SH-SY5Y (cell line): ENCODE measurements around the gene NSUN2.

Experiments
- GATA2 ChIP-seq: IDR thresholded peaks from 2 replicates; pipeline ENCODE4 v1.6.1; 2011; ENCODE audit warnings: mild to moderate bottlenecking, low read depth, low read length
- GATA3 ChIP-seq: IDR thresholded peaks from 2 replicates; pipeline ENCODE4 v1.6.1; 2011; ENCODE audit warnings: low read depth, mild to moderate bottlenecking, low read length, moderate library complexity

NSUN2 gene

GRCh38 chr5:6599739-6600138, 33.1 kb downstream of the NSUN2 start:
- no peak for TF ChIP-seq GATA2
- TF ChIP-seq GATA3: no peak

DNA sequence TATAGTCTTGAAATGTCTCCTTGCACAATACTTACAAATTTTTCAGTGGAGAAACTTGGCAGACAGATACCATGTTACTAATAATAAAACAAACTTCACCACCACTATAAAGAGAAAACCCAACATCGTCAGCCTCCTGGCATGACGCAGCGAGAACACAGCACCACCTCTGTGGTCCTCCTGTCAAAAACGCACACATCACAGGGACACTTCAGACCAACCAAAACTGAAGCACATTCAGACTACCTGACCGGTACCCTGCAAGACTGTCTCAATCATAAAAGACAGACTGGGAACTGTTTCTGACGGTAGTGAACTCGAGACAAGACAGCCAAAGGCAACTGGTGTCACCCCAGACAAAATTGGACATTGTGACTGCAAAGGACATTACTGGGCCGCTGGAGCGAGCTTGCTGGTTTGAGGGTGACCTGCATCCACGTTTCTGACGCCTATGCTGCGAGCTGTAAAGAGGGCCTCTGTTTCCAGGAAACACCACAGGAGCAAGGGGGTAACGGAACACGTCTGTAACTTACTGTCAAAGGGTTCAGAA, 34.4 kb downstream of the NSUN2 start:
- TF ChIP-seq GATA2 (no peak), GATA3 (no peak)

DNA sequence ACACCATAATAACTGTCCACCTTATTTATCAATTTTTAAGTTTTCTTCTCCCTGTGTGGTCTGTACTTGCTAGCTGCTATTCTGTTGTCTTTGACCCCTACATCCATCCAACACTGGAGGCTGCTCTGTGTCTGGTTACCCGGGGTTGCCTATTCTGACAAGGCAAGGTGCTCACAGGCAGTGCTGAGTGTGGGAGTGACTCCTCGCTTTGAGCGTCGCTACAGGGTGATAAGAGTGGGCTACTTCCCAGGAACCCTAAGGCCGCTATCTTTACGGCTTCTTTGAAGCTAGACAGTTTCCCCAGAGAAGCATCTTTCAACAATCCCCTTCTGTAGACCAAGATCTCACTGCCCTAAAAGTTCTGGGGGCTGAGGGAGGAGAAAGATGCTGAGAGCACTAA, 35.3 kb downstream of the NSUN2 start:
- no peak for TF ChIP-seq GATA2
- no peak for TF ChIP-seq GATA3

GRCh38 chr5:6596388-6596787, 36.5 kb downstream of the NSUN2 start:
- TF ChIP-seq GATA3: no peak
- no peak for TF ChIP-seq GATA2

GRCh38 chr5:6595405-6595804, 37.4 kb downstream of the NSUN2 start:
- TF ChIP-seq GATA3: no peak
- no peak for TF ChIP-seq GATA2

GRCh38 chr5:6594066-6594465, 38.8 kb downstream of the NSUN2 start:
- no peak for TF ChIP-seq GATA3
- no peak for TF ChIP-seq GATA2

DNA sequence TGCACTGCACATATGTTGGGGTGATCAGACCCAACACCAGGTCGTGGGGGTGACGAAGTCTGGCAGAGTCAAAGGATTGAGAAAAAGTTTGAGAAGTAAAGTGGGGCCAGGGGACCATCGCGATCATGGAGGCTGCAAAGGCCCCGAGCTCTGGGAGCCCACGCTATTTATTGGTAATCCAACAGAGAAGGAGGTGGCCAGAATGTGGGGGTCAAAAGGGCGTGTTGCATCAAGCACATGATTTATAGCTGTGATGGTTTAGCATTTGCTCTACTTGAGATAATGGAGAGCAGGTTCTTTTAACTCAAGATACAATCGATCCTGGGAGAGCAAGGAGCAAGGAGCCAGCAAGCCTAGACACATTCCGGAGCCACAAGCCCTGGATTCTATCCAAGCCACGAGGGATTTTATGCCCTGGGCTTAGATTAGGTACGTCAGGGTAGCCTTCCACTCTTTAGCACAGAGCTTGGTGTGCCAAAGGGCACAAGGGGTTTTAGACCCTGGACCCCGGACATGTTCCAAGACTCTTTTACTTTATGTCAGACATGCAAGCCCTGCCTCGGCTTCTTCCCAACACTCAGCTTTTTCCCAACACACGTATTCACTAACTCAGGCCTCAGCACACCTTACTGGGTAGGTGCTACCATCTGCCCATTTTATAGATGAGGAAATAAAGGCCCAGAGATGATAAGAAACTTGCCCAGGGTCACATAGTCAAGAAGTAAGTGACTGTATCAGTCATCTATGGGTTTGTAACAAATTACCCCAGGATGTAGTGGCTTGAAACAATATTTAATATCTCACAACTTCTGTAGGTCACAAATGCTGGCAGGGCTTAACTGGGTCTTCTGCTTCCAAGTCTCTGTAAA, 39.5 kb downstream of the NSUN2 start:
- TF ChIP-seq GATA3: no peak
- no peak for TF ChIP-seq GATA2

DNA sequence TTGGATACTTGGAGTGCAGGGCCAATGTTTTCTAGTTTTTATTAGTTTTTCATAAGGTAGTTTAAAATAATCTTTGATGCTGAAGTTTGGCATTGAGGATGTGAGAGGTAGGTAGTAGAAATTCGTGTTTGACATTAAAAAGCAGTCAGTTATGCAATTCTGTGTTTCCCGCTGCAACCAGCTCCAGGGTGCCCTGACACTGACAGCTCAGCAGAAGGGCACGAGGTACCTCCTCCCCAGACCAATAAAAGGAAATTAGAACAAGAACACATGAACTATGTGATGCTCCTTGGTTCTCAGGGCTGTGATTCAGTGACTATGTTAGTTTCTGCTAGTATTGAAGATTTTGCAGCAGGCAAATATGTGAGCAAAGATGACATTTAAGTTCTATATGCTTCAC, 40.2 kb downstream of the NSUN2 start:
- TF ChIP-seq GATA3: no peak
- TF ChIP-seq GATA2: no peak

GRCh38 chr5:6591671-6592288, 41.1 kb downstream of the NSUN2 start:
- TF ChIP-seq GATA3 (no peak), GATA2 (no peak)

DNA sequence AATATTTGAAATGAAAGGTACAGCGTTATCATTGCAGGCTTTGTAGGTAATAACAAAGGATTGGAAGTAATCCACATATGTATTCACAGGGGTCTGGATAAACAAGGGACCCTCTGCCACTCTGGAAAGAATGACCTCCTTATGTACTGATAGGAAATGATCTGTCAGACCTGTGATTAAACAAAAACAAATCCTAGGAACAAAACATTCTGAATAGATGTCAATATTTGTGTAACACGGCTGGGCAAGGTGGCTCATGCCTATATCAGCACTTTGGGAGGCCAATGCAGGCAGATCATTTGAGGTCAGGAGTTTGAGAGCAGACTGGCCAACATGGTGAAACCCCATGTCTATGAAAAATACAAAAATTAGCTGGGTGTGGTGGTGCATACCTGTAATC, 42.3 kb downstream of the NSUN2 start:
- TF ChIP-seq GATA2: no peak
- TF ChIP-seq GATA3: no peak

DNA sequence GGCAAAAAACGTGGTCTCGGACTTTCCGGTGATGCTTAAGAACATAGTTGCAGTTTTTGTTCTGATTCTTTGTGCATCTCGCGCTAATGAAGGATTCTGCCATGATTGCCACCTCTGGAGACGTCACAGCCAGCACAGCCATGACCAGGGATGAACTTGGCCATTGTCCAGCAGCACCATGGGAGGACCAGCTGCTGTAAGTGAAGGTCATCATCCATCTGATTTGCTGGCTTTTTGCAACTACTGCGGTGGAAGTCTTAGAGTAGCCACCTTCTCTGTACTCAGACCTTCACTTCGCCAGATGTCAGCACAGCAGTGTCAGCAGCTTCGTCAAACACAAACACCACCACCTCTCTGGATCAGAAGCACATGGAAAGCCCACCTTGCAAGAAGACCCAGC, 45.7 kb downstream of the NSUN2 start:
- TF ChIP-seq GATA2 (no peak), GATA3 (no peak)

DNA sequence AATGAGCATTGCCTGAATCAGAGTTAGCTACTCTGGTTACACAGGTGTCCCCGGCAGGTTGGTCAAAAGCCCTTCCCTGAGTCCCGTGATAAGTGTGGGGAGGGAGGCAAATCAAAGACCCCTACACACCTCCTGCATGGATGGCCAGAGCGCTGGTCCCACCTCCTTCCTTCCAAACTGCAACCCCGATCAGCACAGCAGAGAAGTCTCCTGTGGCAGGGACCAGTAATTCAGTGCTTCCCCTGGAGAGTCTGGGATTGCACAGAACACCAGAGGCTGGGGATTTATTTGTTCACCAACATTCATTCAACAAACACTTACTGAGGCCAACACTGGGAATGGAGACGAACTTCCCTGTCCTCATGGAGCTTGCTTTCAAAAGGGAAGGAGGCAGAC, 46.2 kb downstream of the NSUN2 start:
- no peak for TF ChIP-seq GATA2
- TF ChIP-seq GATA3: no peak

DNA sequence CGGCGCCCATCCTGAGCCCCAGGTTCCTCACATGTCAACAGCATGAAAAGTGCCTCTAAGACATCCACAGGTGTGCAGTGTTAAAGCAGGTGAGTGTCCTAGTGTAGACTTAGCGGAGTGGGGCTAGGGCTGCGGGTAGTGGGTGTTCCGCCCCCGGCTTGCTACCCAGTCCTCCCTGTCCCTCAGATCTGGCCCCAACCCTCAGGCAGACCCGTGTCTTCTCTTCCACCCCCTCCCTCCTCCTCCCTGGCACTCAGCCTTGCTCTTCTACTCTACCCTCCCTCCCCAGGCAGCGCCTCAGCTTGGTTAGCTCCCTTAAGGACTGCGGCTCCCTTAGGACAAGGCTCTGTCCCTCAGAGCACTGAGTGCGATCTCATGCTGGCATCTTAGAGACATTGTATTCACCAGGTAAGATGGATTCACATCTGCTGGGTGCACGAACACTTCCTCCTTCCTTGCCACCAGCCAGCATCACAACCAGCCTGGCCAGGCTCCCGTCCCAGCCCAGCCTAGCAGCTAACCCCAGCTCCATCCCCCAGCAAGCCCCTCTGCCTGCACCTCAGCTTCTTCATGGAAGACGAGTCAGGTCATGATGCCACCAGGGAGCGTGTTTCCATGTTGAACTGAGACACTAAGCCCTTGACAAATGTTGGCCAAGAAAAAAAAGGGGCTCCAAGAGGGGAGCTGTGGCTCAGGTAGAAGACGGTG, 46.8 kb downstream of the NSUN2 start:
- no peak for TF ChIP-seq GATA2

- TF ChIP-seq GATA3 (no peak), GATA2 (no peak)
Measured at GRCh38 chr5:6585168-6585567, 47.7 kb downstream of the NSUN2 start.

DNA sequence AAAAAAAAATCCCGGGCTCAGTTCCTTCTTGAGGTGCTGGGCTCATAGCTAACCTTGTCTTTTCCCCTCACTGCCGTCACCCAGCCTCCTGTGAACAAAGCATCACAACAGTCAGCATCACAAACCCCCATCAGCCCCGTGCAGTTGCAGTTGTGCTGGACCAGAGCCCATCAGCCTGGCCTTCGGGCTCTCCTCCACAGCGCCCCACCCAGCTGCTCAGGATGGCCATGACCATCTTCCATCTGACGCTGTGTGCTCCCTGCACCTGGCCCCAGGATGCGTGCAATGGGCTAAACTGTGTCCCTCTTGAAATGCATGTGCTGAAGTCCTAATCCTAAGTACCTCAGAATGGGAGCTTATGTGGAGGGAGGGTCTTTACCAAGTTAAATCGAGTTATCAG, 48.1 kb downstream of the NSUN2 start:
- TF ChIP-seq GATA2 (no peak), GATA3 (no peak)

GRCh38 chr5:6584101-6584645, 48.7 kb downstream of the NSUN2 start:
- TF ChIP-seq GATA2 (no peak), GATA3 (no peak)
